Measurements from ENCODE around the gene DNAH2. TPM values are rescaled to one million over a fixed set of nuclear protein-coding genes. Genes with fewer than 3 reads are reported as not detected.

DNAH2 gene
- total and polyA plus RNA-seq, 2 experiments from 2014 or later, result 0.38 TPM; not detected in 1

- Mint-ChIP-seq H3K27ac (no peak overlapping the region), H3K9me3 (no peaks in the 10 kb centered on the region; the same call in 1 of the 3 replicates), H3K4me3 (peak overlapping the region; percentile 91), H3K27me3 (ENCODE audit: insufficient read depth, low read depth, poor library complexity) (peaks cover 70% of the 10 kb centered on the region), H3K36me3 (ENCODE audit: low read depth) (peaks cover 2% of the 10 kb centered on the region; the same call in 1 of the 3 replicates), H3K4me1 (peaks cover 42% of the 10 kb centered on the region)
- peaks cover 6% of the 10 kb centered on the region; the same call in 1 of the 2 replicates for H3K36me3 ChIP-seq (ENCODE audit: insufficient read depth)
- H3K4me3 ChIP-seq, result peak overlapping the region; percentile 48
- peaks cover 30% of the 10 kb centered on the region for H3F3A ChIP-seq (replicated peaks; ENCODE audit: low read depth)
- H4K20me1 ChIP-seq (replicated peaks; ENCODE audit: insufficient read depth), result peaks cover 13% of the 10 kb centered on the region
- peaks cover 74% of the 10 kb centered on the region for H3K27me3 ChIP-seq (ENCODE audit: insufficient read depth)
- no peak for TF ChIP-seq STAT1 (IDR thresholded peaks at IDR 0.05; ENCODE audit: unreplicated experiment)
- TF ChIP-seq JUNB (IDR thresholded peaks at IDR 0.05; ENCODE audit: unreplicated experiment), result no peak
- TF ChIP-seq CTCF (conservative IDR thresholded peaks at IDR 0.05; ENCODE audit: low read depth in 2 of 2), result no peak
- H3K79me2 ChIP-seq (replicated peaks; ENCODE audit: insufficient read depth), result no peaks in the 10 kb centered on the region
- H3K9me2 ChIP-seq (ENCODE audit: insufficient read depth), result no peaks in the 10 kb centered on the region
- H2AFZ ChIP-seq, result no peak overlapping the region
- no peak for ATAC-seq
- H3K4me1 ChIP-seq (ENCODE audit: insufficient read depth), result peaks cover 27% of the 10 kb centered on the region
- no peak overlapping the region for H3K27ac ChIP-seq (ENCODE audit: low read depth)
- peak; percentile 37 for DNase-seq (ENCODE audit: low spot score)
- H3K4me2 ChIP-seq, result peak overlapping the region; percentile 78
Measured at GRCh38 chr17:7837408-7838088, 120.0 kb downstream of the DNAH2 start.

- Mint-ChIP-seq H3K4me1 (peaks cover 40% of the 10 kb centered on the region), H3K36me3 (ENCODE audit: low read depth) (peaks cover 2% of the 10 kb centered on the region; the same call in 1 of the 3 replicates), H3K27ac (no peak overlapping the region), H3K4me3 (peak overlapping the region; percentile 91), H3K27me3 (ENCODE audit: insufficient read depth, low read depth, poor library complexity) (peaks cover 70% of the 10 kb centered on the region), H3K9me3 (no peaks in the 10 kb centered on the region; the same call in 1 of the 3 replicates)
- H2AFZ ChIP-seq, result no peak overlapping the region
- ATAC-seq (no peak), DNase-seq (ENCODE audit: low spot score) (peak; percentile 78)
- peaks cover 6% of the 10 kb centered on the region; the same call in 1 of the 2 replicates for H3K36me3 ChIP-seq (ENCODE audit: insufficient read depth)
- H3K27ac ChIP-seq (ENCODE audit: low read depth), result no peak overlapping the region
- H4K20me1 ChIP-seq (replicated peaks; ENCODE audit: insufficient read depth), result peaks cover 13% of the 10 kb centered on the region
- H3K27me3 ChIP-seq (ENCODE audit: insufficient read depth), result peaks cover 74% of the 10 kb centered on the region
- peak; percentile 41 for TF ChIP-seq EZH2 (IDR thresholded peaks at IDR 0.05; ENCODE audit: low read depth, unreplicated experiment)
- TF ChIP-seq EZH2phosphoT487 (IDR thresholded peaks at IDR 0.05; ENCODE audit: unreplicated experiment), result no peak
- TF ChIP-seq CTCF (conservative IDR thresholded peaks at IDR 0.05; ENCODE audit: low read depth in 2 of 2), result no peak
- TF ChIP-seq CREB1 (CRISPR knock-in tag; IDR thresholded peaks at IDR 0.05; ENCODE audit: low read depth), result no peak
- TF ChIP-seq JUNB (IDR thresholded peaks at IDR 0.05; ENCODE audit: unreplicated experiment), result no peak
- H3F3A ChIP-seq (replicated peaks; ENCODE audit: low read depth), result peaks cover 30% of the 10 kb centered on the region
- H3K4me1 ChIP-seq (ENCODE audit: insufficient read depth), result peaks cover 25% of the 10 kb centered on the region
- H3K79me2 ChIP-seq (replicated peaks; ENCODE audit: insufficient read depth), result no peaks in the 10 kb centered on the region
- H3K9me2 ChIP-seq (ENCODE audit: insufficient read depth), result no peaks in the 10 kb centered on the region
- H3K4me2 ChIP-seq, result peak overlapping the region; percentile 78
- H3K4me3 ChIP-seq, result peak overlapping the region; percentile 48
Measured at GRCh38 chr17:7838090-7839075, 120.8 kb downstream of the DNAH2 start.

Data from GM23338 (cell line).